H1 (cell line): ENCODE results near the gene DFFB. TPM values are rescaled to one million over a fixed set of nuclear protein-coding genes. Genes with fewer than 3 reads are reported as not detected.

Experiments
- CTCF ChIA-PET: fragments of 300-600 bp; sonication (Branson Sonifier 250); formaldehyde crosslinking; loops from one replicate; lab custom pipeline; 2021; ENCODE audit not compliant: partially characterized antibody; lab: Charles Lee
- POLR2A ChIA-PET: fragments of 300-600 bp; sonication (Branson Sonifier 250); formaldehyde crosslinking; loops from one replicate; lab custom pipeline; 2021; ENCODE audit warnings: inconsistent platforms; ENCODE audit not compliant: partially characterized antibody; lab: Charles Lee
- DNase-seq, 2 experiments: peaks; one replicate each; pipeline versions ENCODE4 v3.0.0 to v3.0.0-alpha.2; 2010 to 2022; ENCODE audit warnings: low spot score in 2 of 2, low read depth in 1 of 2, mixed read lengths in 1 of 2
- FAIRE-seq: peaks from 2 replicates; lab custom pipeline; 2011; peaks lifted over from hg19 to GRCh38; lab: Jason Lieb, UNC
- H2AFZ ChIP-seq: 2 replicates; pipeline ENCODE4 v1.8.1; 2012; ENCODE audit warnings: low read length, inconsistent platforms
- H2AK5ac ChIP-seq: 2 replicates; pipeline ENCODE4 v1.6.1; 2013; ENCODE audit warnings: low read depth, low read length
- H2BK120ac ChIP-seq: replicated peaks from 2 replicates; pipeline ENCODE3; 2013; ENCODE audit warnings: low read depth, low read length, inconsistent platforms
- H2BK12ac ChIP-seq: 2 replicates; pipeline ENCODE4 v1.6.1; 2013; ENCODE audit warnings: low read depth, low read length
- H2BK15ac ChIP-seq: 2 replicates; pipeline ENCODE4 v1.6.1; 2013; ENCODE audit warnings: low read length
- H2BK20ac ChIP-seq: 2 replicates; pipeline ENCODE4 v1.6.1; 2013; ENCODE audit warnings: low read length
- H2BK5ac ChIP-seq: 2 replicates; pipeline ENCODE4 v1.6.1; 2013; ENCODE audit warnings: low read depth, low read length
- H3K14ac ChIP-seq: 2 replicates; pipeline ENCODE4 v1.6.1; 2013; ENCODE audit warnings: inconsistent platforms; ENCODE audit not compliant: insufficient read length
- H3K18ac ChIP-seq: 2 replicates; pipeline ENCODE4 v1.6.1; 2013; ENCODE audit warnings: low read length; ENCODE audit errors: extremely low read depth
- H3K23ac ChIP-seq: 2 replicates; pipeline ENCODE4 v1.6.1; 2013; ENCODE audit warnings: inconsistent platforms; ENCODE audit not compliant: insufficient read length
- H3K23me2 ChIP-seq: 2 replicates; pipeline ENCODE4 v1.6.1; 2013; ENCODE audit warnings: low read depth, low read length
- H3K27ac ChIP-seq: 2 replicates; pipeline ENCODE4 v1.6.1; 2011; ENCODE audit warnings: low read depth, low read length, inconsistent platforms
- H3K27me3 ChIP-seq, 4 experiments: replicated peaks in 1 of 4; 1 replicate in 1 of 4; 2 replicates in 3 of 4; pipeline versions ENCODE4 v1.6.1 to v1.8.1; 2011 to 2013; ENCODE audit warnings: low read length in 3 of 4, mild to moderate bottlenecking in 3 of 4, inconsistent platforms in 2 of 4, mixed read lengths in 2 of 4, moderate library complexity in 1 of 4; ENCODE audit not compliant: control insufficient read depth in 3 of 4, insufficient read depth in 3 of 4; ENCODE audit errors: extremely low read depth in 1 of 4
- H3K36me3 ChIP-seq, 4 experiments: 2 replicates each; pipeline versions ENCODE4 v1.6.1 to v1.8.1; 2011 to 2013; ENCODE audit warnings: mild to moderate bottlenecking in 4 of 4, low read length in 3 of 4, moderate library complexity in 2 of 4, control low read depth in 1 of 4, inconsistent platforms in 1 of 4; ENCODE audit not compliant: insufficient read depth in 4 of 4, control insufficient read depth in 2 of 4
- H3K4ac ChIP-seq: replicated peaks from 2 replicates; pipeline ENCODE3; 2013; ENCODE audit warnings: low read length, low read depth, mixed read lengths, inconsistent platforms; ENCODE audit not compliant: insufficient read length
- H3K4me1 ChIP-seq, 4 experiments: replicated peaks in 1 of 4; 1 replicate in 1 of 4; 2 replicates in 3 of 4; pipeline versions ENCODE4 v1.6.1 to v1.8.1; 2011 to 2013; ENCODE audit warnings: low read length in 3 of 4, inconsistent platforms in 2 of 4, mixed read lengths in 1 of 4; ENCODE audit not compliant: insufficient read depth in 4 of 4, control insufficient read depth in 3 of 4
- H3K4me2 ChIP-seq, 2 experiments: 2 replicates each; pipeline versions ENCODE4 v1.6.1 to v1.8.1; 2011 to 2013; ENCODE audit warnings: low read depth in 2 of 2, low read length in 2 of 2, control low read depth in 1 of 2, inconsistent platforms in 1 of 2, mild to moderate bottlenecking in 1 of 2; ENCODE audit not compliant: insufficient read depth in 1 of 2
- H3K4me3 ChIP-seq, 4 experiments: fragments of 200-600, 300-600 bp in 1 of 4; sonication (generic), shearing (Covaris generic), sonication (Bioruptor Twin) in 1 of 4; 2 replicates each; pipeline versions ENCODE4 v1.5.1 to v1.8.1; 2011 to 2016; ENCODE audit warnings: low read length in 4 of 4, low read depth in 3 of 4, control low read depth in 2 of 4, inconsistent platforms in 2 of 4, mild to moderate bottlenecking in 2 of 4, mixed read lengths in 1 of 4, moderate library complexity in 1 of 4; ENCODE audit not compliant: insufficient read depth in 2 of 4; ENCODE audit errors: extremely low read depth in 1 of 4
- H3K56ac ChIP-seq: replicated peaks from 2 replicates; pipeline ENCODE3; 2013; ENCODE audit warnings: low read depth, mild to moderate bottlenecking, mixed read lengths, low read length, inconsistent platforms; ENCODE audit not compliant: insufficient read length
- H3K79me1 ChIP-seq: 2 replicates; pipeline ENCODE4 v1.6.1; 2013; ENCODE audit warnings: low read depth, low read length, control low read depth
- H3K79me2 ChIP-seq, 2 experiments: 2 replicates each; pipeline versions ENCODE4 v1.6.1 to v1.8.1; 2012 to 2013; ENCODE audit warnings: low read length in 2 of 2, mild to moderate bottlenecking in 2 of 2, inconsistent platforms in 1 of 2; ENCODE audit not compliant: insufficient read depth in 2 of 2, control insufficient read depth in 1 of 2
- H3K9ac ChIP-seq, 4 experiments: replicated peaks in 1 of 4; 1 replicate in 1 of 4; 2 replicates in 3 of 4; pipeline versions ENCODE4 v1.6.1 to v1.8.1; 2011 to 2013; ENCODE audit warnings: low read depth in 3 of 4, low read length in 3 of 4, control low read depth in 2 of 4, mild to moderate bottlenecking in 2 of 4, moderate library complexity in 2 of 4, inconsistent platforms in 1 of 4; ENCODE audit errors: extremely low read depth in 1 of 4
- H3K9me3 ChIP-seq, 2 experiments: 2 replicates each; pipeline versions ENCODE4 v1.6.1 to v1.8.1; 2012 to 2013; ENCODE audit warnings: mild to moderate bottlenecking in 2 of 2, moderate library complexity in 2 of 2, control low read depth in 1 of 2, inconsistent platforms in 1 of 2, low read depth in 1 of 2, low read length in 1 of 2, mixed read lengths in 1 of 2; ENCODE audit not compliant: insufficient read depth in 2 of 2
- H4K20me1 ChIP-seq, 2 experiments: replicated peaks in 1 of 2; 2 replicates each; pipeline versions ENCODE3 to v1.8.1; 2011 to 2013; ENCODE audit warnings: inconsistent platforms in 2 of 2, low read length in 2 of 2, mild to moderate bottlenecking in 1 of 2; ENCODE audit not compliant: insufficient read depth in 2 of 2, control insufficient read depth in 1 of 2
- H4K5ac ChIP-seq: 2 replicates; pipeline ENCODE4 v1.6.1; 2013; ENCODE audit warnings: low read length, low read depth, mixed read lengths, inconsistent platforms; ENCODE audit not compliant: insufficient read length
- H4K8ac ChIP-seq: 2 replicates; pipeline ENCODE4 v1.8.0; 2013; ENCODE audit warnings: mild to moderate bottlenecking, moderate library complexity, low read length, inconsistent platforms; ENCODE audit not compliant: insufficient read depth; ENCODE audit errors: extremely low read depth
- H4K91ac ChIP-seq: replicated peaks from 2 replicates; pipeline ENCODE3; 2013; ENCODE audit warnings: low read length, mixed read lengths, inconsistent platforms; ENCODE audit not compliant: insufficient read length
- SRF ChIP-seq: IDR thresholded peaks from 2 replicates; pipeline ENCODE4 v1.6.1; 2011; ENCODE audit warnings: mild to moderate bottlenecking, low read depth, low read length, moderate library complexity
- polyA plus RNA-seq, 7 experiments: library from polyadenylated mRNA; depleted of rRNA in 3 of 7; stranded (reverse) in 5 of 7; unstranded in 2 of 7; fragments of >200 nt in 5 of 7; fragments of 200-250 nt in 2 of 7; gene quantifications; 1 replicate in 5 of 7; 2 replicates in 1 of 7; 4 replicates in 1 of 7; pipeline versions ENCODE4 v1.2.1 to v1.2.3, GENCODE V29; 2011 to 2013; ENCODE audit warnings: missing spikeins in 2 of 7, mixed read lengths in 2 of 7
- total RNA-seq: library from RNA; stranded (reverse); fragmentation: NEBNext Ultra II Directional; extraction: Animal tissue kit (Norgen Biotek cat#: 25700); gene quantifications from 2 replicates; pipeline ENCODE4 v1.2.1, GENCODE V29; 2021

Gene DFFB
- total and polyA plus RNA-seq, 2 of the 8 experiments (the other 6 are each of a cell fraction or from before 2014, with no cell fraction given) = 8.6 to 11.9 TPM

- Histone ChIP-seq H3K14ac (no peak overlapping the region), H4K91ac (no peak overlapping the region), H2AK5ac (no peak overlapping the region), H2BK5ac (no peak overlapping the region), H3K4me2 (peak overlapping the region in 1 of 2 experiments; percentile 82; a peak in 3 of 4 replicates), H2BK120ac (no peak overlapping the region), H2AFZ (no peak overlapping the region), H3K79me1 (peaks cover 17% of the 10 kb centered on the region)
- POLR2A ChIA-PET = interaction anchor here (3.3 kb wide), 1 partner anchor 103 kb away, joined by 29 read pairs; the partner anchor contains the start of gene LRRC47
- no peak for TF ChIP-seq SRF
- TF ChIP-seq, all 59 proteins: peak for 0
- H3K56ac ChIP-seq = no peak overlapping the region
- 0 out of 8 replicates have a peak, but pooled peaks cover 0 to 5% (median 2%) of the 10 kb centered on the region in 4 experiments for H3K36me3 ChIP-seq
- H3K9me3 ChIP-seq = no peaks in the 10 kb centered on the region
- H4K20me1 ChIP-seq = peaks cover 4 to 16% of the 10 kb centered on the region in 2 experiments
- peaks cover 0 to 3% (median under 1%) of the 10 kb centered on the region in 4 experiments; a peak in 1 of 7 replicates for H3K4me1 ChIP-seq
- no peak overlapping the region for H3K9ac ChIP-seq
- H3K4me3 ChIP-seq = peak overlapping the region in 1 of 4 experiments; percentile 92; a peak in 2 of 8 replicates
- DNase-seq (no peak), FAIRE-seq (no peak)
- no peaks in the 10 kb centered on the region for H3K27me3 ChIP-seq
- H3K27ac ChIP-seq = no peak overlapping the region
- H3K18ac ChIP-seq = no peak overlapping the region
- H2BK20ac ChIP-seq = no peak overlapping the region
- H3K23ac ChIP-seq = no peak overlapping the region
- H3K23me2 ChIP-seq = peaks cover 8% of the 10 kb centered on the region
- H4K8ac ChIP-seq = no peak overlapping the region
- peaks cover 8 to 57% of the 10 kb centered on the region in 2 experiments for H3K79me2 ChIP-seq
- no peak overlapping the region for H4K5ac ChIP-seq
- H2BK12ac ChIP-seq = no peak overlapping the region
- H2BK15ac ChIP-seq = no peak overlapping the region
- H3K4ac ChIP-seq = no peak overlapping the region
- CTCF ChIA-PET = interaction anchor here (1.8 to 2.0 kb wide), 2 partner anchors 40 to 104 kb away, joined by 4 to 9 read pairs; no protein-coding TSS in a partner anchor
These were observed 41.1 kb downstream of the DFFB start for GRCh38 chr1:3898475-3898735.
